ENCODE data around the gene NTN4.

GRCh38 chr12:95762123-95762785 is 28.3 kb downstream of the NTN4 start:
- TF ChIP-seq, protein P1, sequence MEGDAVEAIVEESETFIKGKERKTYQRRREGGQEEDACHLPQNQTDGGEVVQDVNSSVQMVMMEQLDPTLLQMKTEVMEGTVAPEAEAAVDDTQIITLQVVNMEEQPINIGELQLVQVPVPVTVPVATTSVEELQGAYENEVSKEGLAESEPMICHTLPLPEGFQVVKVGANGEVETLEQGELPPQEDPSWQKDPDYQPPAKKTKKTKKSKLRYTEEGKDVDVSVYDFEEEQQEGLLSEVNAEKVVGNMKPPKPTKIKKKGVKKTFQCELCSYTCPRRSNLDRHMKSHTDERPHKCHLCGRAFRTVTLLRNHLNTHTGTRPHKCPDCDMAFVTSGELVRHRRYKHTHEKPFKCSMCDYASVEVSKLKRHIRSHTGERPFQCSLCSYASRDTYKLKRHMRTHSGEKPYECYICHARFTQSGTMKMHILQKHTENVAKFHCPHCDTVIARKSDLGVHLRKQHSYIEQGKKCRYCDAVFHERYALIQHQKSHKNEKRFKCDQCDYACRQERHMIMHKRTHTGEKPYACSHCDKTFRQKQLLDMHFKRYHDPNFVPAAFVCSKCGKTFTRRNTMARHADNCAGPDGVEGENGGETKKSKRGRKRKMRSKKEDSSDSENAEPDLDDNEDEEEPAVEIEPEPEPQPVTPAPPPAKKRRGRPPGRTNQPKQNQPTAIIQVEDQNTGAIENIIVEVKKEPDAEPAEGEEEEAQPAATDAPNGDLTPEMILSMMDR (IDR thresholded peaks at IDR 0.05 in 2 of 3, conservative IDR thresholded peaks at IDR 0.05 in 1 of 3; ENCODE audit: control insufficient read depth in 2 of 3, extremely low read depth in 1 of 3, insufficient read depth in 1 of 3, low read depth in 3 of 3, low read length in 3 of 3) = no peak
- TF ChIP-seq, protein P2, sequence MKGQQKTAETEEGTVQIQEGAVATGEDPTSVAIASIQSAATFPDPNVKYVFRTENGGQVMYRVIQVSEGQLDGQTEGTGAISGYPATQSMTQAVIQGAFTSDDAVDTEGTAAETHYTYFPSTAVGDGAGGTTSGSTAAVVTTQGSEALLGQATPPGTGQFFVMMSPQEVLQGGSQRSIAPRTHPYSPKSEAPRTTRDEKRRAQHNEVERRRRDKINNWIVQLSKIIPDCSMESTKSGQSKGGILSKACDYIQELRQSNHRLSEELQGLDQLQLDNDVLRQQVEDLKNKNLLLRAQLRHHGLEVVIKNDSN (IDR thresholded peaks at IDR 0.05; ENCODE audit: borderline replicate concordance, extremely low read length, insufficient read depth, low read depth, low read length) = no peak
- TF ChIP-seq EZH2 (IDR thresholded peaks at IDR 0.05; ENCODE audit: borderline replicate concordance, control insufficient read depth, low read depth, low read length) = no peak
- TF ChIP-seq PRDM15 (CRISPR knock-in tag; IDR thresholded peaks at IDR 0.05) = no peak
- TF ChIP-seq MAX (IDR thresholded peaks at IDR 0.05; ENCODE audit: low read depth, low read length) = no peak
- no peak for TF ChIP-seq YY1 (IDR thresholded peaks at IDR 0.05; ENCODE audit: low read depth, low read length)
- TF ChIP-seq JUNB (IDR thresholded peaks at IDR 0.05) = no peak
- no peak for TF ChIP-seq EGR1 (IDR thresholded peaks at IDR 0.05; ENCODE audit: borderline replicate concordance in 1 of 2, low read depth in 2 of 2, low read length in 2 of 2)
